ENCODE results near the gene SNX1. TPM values are rescaled to one million over a fixed set of nuclear protein-coding genes. Genes with fewer than 3 reads are reported as not detected.

Gene SNX1
- polyA plus RNA-seq, 1 donor (not counting 4 experiments of a cell fraction or from before 2014, with no cell fraction given) = 90.2 TPM

DNA sequence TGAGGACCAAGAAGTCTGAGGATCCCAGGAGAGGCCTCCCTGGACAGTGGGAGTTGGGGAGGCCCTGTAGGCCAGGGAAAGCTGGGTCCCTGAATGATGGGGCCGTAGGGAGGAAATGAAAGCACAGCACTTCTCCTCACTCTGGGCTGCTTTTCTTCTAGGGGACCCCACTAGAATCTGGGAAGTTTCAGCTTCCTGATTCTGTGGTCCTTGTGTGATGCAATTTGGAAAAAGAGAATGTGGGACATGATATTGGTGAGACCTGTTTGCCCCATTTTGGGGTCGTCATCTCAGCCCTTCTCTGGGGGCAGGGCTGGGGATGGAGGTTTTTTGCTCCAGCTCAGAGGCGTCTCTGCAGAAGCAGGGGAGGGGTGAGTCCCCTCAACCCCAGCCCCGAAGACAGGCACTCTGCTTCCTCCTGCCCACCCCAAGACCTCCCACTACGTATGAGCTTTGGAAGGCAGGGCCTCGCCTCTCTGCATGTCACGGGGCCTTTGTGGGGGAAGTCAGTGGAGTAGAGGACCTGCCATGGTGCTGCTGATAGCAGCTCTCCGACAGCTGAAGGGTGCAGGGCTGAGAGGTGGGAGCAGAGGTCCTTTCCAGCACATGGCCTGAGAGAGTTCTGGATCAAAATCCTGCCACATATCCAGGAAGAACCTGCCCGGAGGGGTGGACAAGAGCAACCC is 54.3 kb downstream of the SNX1 start:
- dilution Hi-C loops (cut with MboI; ENCODE audit: extremely low pct_ligation_motif_present, low sequenced_read_pairs) = no loop called here
- FAIRE-seq = no peak

DNA sequence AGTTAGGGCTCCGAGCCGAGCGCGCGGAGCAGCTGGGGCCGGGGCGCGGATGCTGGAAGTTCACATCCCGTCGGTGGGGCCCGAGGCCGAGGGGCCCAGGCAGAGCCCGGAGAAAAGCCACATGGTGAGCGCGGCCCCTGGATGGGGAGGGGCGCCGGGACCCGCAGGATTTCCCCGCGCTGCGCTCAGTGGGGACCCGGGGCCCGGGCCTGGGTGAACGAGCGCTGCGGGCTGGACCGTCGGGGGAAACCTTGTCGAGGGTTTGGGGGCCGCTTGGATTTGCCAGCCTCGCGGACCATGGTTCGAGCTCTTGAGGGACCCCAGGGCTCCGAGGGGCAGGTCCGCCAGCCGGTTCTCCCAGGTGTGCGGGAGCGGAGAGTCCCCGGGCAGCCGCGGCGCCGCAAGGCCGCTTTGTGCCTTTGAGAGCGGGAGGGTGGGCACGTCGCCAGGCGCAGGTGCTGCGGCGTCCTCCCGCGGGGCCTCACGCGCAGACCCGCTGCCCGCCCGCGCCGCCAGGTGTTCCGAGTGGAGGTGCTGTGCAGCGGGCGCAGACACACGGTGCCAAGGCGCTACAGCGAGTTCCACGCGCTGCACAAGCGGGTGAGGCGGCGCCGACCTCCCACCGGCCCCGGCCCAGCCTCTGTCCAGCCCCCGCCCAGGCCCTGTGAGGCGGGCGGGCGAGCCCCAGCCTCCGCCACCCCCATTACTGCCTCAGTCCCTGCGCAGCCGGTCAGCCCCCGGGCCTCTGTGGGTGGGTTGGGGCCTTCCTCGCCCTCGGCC is 56.1 kb downstream of the SNX1 start, which contains the start of gene SNX22:
Gene SNX22 (plus strand): TSS at position 5 of the 780 bp plus-strand sequence. CDS start 45 bp downstream, at position 50.
- H3K9me1 ChIP-seq (ENCODE audit: control insufficient read depth, extremely low read depth, insufficient read depth, low read length) = no peaks in the 10 kb centered on the region
- H4K20me1 ChIP-seq (ENCODE audit: control insufficient read depth, extremely low read depth, insufficient read depth, low read length) = peaks cover 2% of the 10 kb centered on the region
- H3K4me1 ChIP-seq (ENCODE audit: control insufficient read depth, extremely low read depth, insufficient read depth, low read length) = peaks cover 4% of the 10 kb centered on the region
- no peak within 1 kb of the TSS for H3K9ac ChIP-seq (ENCODE audit: control insufficient read depth, extremely low read depth, insufficient read depth, low read length)
- FAIRE-seq (no peak), DNase-seq (ENCODE audit: low read depth, low spot score) (no peak)
- H3K4me2 ChIP-seq (ENCODE audit: control insufficient read depth, extremely low read depth, insufficient read depth, low read depth, low read length) = peak within 1 kb of the TSS; percentile 73
- peak; percentile 73 for TF ChIP-seq EZH2 (IDR thresholded peaks at IDR 0.05; ENCODE audit: low read length)
- TF ChIP-seq, protein P1, sequence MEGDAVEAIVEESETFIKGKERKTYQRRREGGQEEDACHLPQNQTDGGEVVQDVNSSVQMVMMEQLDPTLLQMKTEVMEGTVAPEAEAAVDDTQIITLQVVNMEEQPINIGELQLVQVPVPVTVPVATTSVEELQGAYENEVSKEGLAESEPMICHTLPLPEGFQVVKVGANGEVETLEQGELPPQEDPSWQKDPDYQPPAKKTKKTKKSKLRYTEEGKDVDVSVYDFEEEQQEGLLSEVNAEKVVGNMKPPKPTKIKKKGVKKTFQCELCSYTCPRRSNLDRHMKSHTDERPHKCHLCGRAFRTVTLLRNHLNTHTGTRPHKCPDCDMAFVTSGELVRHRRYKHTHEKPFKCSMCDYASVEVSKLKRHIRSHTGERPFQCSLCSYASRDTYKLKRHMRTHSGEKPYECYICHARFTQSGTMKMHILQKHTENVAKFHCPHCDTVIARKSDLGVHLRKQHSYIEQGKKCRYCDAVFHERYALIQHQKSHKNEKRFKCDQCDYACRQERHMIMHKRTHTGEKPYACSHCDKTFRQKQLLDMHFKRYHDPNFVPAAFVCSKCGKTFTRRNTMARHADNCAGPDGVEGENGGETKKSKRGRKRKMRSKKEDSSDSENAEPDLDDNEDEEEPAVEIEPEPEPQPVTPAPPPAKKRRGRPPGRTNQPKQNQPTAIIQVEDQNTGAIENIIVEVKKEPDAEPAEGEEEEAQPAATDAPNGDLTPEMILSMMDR (optimal IDR thresholded peaks at IDR 0.05 in 1 of 3, IDR thresholded peaks at IDR 0.05 in 1 of 3, conservative IDR thresholded peaks at IDR 0.05 in 1 of 3; ENCODE audit: extremely low read depth in 1 of 3, insufficient read depth in 2 of 3, low read length in 3 of 3) = no peak
- dilution Hi-C loops (cut with MboI; ENCODE audit: extremely low pct_ligation_motif_present, low sequenced_read_pairs) = no loop called here
- peaks cover 15 to 20% of the 10 kb centered on the region in 2 experiments for H3K36me3 ChIP-seq (ENCODE audit: control insufficient read depth in 2 of 2, extremely low read depth in 1 of 2, insufficient read depth in 2 of 2, low read length in 2 of 2)
- H2AFZ ChIP-seq (ENCODE audit: control insufficient read depth, low read length) = peak within 1 kb of the TSS; percentile 62
- no peak within 1 kb of the TSS for H3K27ac ChIP-seq (ENCODE audit: control insufficient read depth, insufficient read depth, low read length)
- peaks cover 15% of the 10 kb centered on the region for H3K27me3 ChIP-seq (ENCODE audit: control insufficient read depth, extremely low read depth, insufficient read depth, low read length)
- H3K79me2 ChIP-seq (ENCODE audit: control insufficient read depth, insufficient read depth, low read length) = no peaks in the 10 kb centered on the region
- H3K9me3 ChIP-seq (ENCODE audit: control insufficient read depth, low read depth, low read length) = no peaks in the 10 kb centered on the region
- H3K4me3 ChIP-seq (ENCODE audit: control insufficient read depth in 2 of 3, extremely low read depth in 1 of 3, insufficient read depth in 2 of 3, low read depth in 1 of 3, low read length in 3 of 3) = peak within 1 kb of the TSS; percentile 29 to 56 (median 53)

More for the DNA sequence above, 54.3 kb downstream of the SNX1 start:
- H3K4me3 ChIP-seq (ENCODE audit: control insufficient read depth in 2 of 3, extremely low read depth in 1 of 3, insufficient read depth in 2 of 3, low read depth in 1 of 3, low read length in 3 of 3) = no peak overlapping the region
- peaks cover 4 to 6% of the 10 kb centered on the region in 2 experiments for H3K36me3 ChIP-seq (ENCODE audit: control insufficient read depth in 2 of 2, extremely low read depth in 1 of 2, insufficient read depth in 2 of 2, low read length in 2 of 2)
- no peak overlapping the region for H3K4me2 ChIP-seq (ENCODE audit: control insufficient read depth, extremely low read depth, insufficient read depth, low read depth, low read length)
- H4K20me1 ChIP-seq (ENCODE audit: control insufficient read depth, extremely low read depth, insufficient read depth, low read length) = peaks cover 2% of the 10 kb centered on the region
- no peak overlapping the region for H3K9ac ChIP-seq (ENCODE audit: control insufficient read depth, extremely low read depth, insufficient read depth, low read length)
- H3K4me1 ChIP-seq (ENCODE audit: control insufficient read depth, extremely low read depth, insufficient read depth, low read length) = peaks cover 4% of the 10 kb centered on the region
- no peak overlapping the region for H3K27ac ChIP-seq (ENCODE audit: control insufficient read depth, insufficient read depth, low read length)
- H3K9me1 ChIP-seq (ENCODE audit: control insufficient read depth, extremely low read depth, insufficient read depth, low read length) = no peaks in the 10 kb centered on the region
- TF ChIP-seq, protein P1 (optimal IDR thresholded peaks at IDR 0.05 in 1 of 3, IDR thresholded peaks at IDR 0.05 in 1 of 3, conservative IDR thresholded peaks at IDR 0.05 in 1 of 3; ENCODE audit: extremely low read depth in 1 of 3, insufficient read depth in 2 of 3, low read length in 3 of 3) = no peak
- TF ChIP-seq EZH2 (IDR thresholded peaks at IDR 0.05; ENCODE audit: low read length) = no peak
- no peak for DNase-seq (ENCODE audit: low read depth, low spot score)
- H3K9me3 ChIP-seq (ENCODE audit: control insufficient read depth, low read depth, low read length) = no peaks in the 10 kb centered on the region
- peaks cover 15% of the 10 kb centered on the region for H3K27me3 ChIP-seq (ENCODE audit: control insufficient read depth, extremely low read depth, insufficient read depth, low read length)
- no peak overlapping the region for H2AFZ ChIP-seq (ENCODE audit: control insufficient read depth, low read length)
- H3K79me2 ChIP-seq (ENCODE audit: control insufficient read depth, insufficient read depth, low read length) = no peaks in the 10 kb centered on the region

All from keratinocyte (primary cell).